Limb (tissue), 2 donors: ENCODE data around the gene HCN2.
"Not testable (repeated sequence)": the region's sequence is repeated elsewhere in the genome, so short reads cannot be mapped to it uniquely, and the experiment has no call there.

Experiments used
- DNase-seq, 2 donors: peaks; one replicate each; pipeline ENCODE4 v3.0.0-alpha.2; 2016; ENCODE audit errors: extremely low spot score in 2 of 2

Gene HCN2

DNA sequence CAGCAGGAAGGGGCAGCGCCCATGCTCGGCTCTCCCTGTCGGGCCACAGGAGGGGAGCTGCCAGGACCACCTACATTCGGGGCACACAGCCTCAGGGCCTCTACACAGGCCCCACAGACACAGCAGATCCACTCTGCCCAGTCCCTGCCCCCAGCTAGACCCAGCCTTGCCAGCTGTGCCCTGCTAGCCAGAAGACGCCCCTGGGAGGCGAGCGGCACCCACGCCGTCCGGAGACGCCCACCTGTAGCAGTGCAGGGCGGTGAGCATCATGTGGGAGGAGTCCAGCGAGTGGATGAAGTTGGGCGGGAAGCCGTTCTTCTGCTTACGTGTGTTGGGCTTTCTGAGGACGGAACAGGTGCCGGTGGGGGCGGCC lies 28.6 kb downstream of the HCN2 start:
- no peak for DNase-seq

DNA sequence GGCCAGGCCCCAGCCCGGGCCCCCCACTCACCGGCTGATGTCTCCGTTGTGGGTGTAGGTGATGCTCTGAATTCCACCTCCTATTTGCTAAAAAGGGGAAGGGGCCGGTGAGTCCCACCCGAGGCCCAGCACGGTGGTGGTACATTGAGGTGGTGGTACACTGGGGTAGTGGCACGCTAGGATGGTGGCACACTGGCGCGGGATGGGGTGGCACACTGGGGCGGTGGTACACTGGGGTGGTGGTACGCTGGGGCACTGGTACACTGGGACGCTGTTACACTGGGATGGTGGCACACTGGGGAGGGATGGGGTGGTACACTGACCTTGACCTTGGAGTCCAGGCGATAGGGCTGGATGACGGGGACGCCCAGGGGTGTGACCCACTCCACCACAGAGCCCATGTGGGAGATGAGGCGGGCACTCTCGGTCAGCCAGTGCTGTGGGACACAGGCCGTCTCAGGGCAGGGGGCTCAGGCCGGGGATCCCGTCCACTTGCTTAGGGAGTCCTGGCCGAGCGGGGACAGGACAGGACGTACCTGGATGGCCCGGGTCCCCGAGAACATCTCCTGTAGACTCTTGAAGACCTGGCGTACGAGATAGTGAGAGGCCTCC lies 29.1 kb downstream of the HCN2 start:
- no peak for DNase-seq

DNA sequence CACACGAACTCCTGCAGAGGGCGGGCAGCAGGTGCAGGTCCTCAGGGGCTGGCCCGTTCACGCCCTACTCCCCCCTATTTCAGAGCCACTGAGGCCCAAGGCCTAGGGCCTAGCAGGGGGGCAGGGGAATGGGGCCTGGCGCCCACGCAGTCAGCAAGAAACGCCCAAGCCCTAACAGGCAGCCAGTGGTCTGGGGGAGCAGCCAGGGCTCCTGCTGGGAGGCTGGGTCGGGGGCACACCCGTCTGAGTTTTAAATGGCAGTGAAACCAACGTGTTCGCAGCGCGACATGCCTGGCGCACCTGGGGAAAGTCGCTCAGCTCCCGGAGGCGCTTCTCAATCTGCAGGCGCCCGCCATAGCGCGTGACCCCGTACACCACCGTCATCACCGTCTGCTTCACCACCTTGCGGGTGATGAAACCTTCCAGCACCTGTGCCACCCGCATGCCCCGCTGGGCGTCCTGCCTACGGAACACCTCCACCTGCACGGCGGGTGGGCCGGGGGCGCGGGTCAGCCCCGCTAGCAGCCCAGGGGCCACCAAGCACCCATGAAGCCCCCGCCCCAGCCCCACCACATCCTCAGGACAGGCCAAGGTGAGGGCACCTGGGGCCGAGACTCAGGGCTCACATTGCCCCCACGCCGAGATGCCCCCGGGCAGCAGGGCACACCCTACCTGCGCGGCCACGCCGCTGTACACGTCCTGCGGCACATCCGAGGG lies 29.8 kb downstream of the HCN2 start:
- DNase-seq, result no peak

DNA sequence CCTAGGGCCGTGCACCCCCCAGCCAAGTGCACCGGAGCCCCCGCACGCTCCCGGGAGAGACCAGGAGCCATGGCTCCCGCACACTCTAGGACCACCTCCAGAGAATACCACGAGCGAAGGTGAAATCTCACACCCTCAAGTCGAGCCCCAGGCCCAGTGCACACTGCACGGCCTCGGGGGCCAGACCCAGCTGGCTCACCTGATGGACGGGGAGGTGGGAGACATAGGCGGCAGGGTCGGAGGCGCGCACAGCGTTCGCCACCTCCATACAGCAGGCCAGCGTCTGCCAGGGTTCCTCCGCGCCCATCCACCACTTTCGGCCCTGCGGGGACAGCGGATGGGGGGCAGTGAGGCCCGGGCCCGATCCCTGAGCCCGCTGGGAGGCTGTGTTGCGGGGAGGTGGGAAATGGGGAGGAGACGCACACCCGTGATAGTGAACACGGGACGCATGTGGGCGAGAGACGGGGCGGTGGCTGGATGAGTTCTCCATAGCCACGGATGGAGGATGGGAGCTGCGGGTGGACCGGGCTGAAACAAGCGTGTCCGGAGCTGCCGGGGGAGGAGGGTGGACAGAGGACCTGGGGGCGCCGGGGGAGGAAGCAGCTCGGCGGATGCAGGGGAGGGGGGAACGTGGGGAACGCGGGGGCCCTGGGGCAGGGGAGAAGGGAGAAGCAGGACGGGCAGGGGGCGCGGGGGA lies 30.6 kb downstream of the HCN2 start:
- no peak for DNase-seq

DNA sequence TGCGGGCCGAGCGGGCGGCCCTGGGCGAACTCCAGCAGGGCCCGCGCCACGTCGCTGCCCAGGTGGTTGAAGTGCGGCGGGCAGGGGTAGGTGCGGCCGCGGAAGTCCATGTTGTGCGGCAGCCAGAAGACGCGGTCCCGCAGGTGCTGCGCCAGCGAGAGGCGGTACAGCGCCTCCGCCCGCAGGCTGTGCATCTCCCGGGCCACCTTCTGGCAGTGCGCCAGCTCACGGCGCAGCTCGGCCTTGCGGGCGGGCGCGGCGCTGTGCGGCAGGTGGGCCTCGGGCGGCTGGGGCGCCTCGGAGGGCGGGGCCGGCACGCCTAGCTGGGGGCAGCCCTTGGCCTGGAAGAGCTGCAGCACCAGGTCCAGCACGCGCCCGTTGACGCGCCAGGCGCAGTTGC lies 31.5 kb downstream of the HCN2 start:
- not testable (repeated sequence) for DNase-seq

DNA sequence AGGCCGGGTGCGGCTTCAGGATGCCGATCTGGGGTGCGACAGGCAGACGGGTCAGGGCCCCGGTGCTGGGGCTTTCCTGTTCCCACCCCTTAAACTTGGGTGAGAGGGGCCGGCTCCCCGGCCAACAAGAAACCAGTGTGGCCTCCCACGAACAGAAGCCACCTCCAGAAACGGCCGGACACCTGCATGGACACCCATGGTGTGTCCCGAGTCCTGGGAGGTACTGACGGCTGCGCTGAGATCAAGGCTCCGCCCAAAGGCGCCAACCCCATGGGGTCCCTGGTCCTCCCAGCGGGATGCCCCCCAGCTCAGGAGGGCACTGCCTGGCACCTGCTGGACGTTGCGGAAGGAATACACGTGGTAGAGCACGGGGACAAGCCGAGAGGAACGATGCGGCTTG lies 32.1 kb downstream of the HCN2 start:
- DNase-seq, result no peak

DNA sequence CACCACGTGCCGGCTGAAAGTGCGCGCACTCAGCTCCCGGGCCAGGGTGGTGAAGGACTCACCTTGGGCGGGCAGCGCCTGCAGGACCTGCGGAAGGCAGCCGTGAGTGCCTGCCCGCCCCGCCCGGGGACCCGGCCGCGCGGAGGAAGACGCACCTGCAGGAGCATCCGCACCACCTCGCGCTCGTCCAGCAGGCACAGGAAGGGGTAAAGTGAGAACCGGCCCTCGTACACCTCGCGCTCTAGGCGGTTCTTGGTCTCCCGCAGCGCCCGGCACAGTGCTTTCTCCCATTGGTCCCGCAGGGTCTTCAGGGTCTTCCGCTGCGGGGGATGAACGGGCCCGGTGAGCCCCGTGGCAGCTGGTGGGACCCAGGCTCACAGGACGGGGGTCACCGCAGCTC lies 33.0 kb downstream of the HCN2 start:
- no peak for DNase-seq

DNA sequence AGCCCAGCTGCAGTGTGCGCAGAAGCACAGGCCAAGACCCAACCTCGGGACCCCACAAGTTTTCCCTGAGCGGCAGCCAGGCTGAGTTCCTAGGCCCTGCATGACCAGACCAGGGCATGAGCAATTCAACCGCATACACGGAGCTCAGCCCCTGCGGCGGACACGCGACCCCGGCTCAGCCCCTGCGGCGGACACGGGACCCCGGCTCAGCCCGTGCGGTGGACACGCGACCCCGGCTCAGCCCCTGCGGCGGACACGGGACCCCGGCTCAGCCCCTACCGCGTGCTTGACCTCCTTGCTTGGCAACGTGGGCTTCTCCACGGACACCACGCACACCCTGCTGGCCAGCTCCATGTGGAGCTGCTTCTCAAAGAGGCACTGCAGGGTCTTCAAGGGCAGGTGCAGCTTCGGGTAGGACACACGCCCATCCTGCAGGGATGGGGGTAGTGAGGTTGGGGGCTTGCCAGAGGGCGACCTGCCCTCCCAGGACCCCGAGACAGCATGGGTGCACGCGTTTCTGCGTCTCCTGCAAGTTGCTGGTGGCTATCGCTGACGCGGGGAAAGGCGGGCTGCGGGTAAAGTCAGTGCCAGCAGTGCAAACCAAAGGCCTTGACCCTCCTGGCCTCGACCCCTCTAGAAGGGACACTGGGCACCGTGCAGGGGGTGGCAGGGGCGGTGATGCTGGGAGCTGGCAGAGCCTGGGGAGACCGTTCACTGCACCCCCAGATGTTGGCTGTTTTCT lies 33.7 kb downstream of the HCN2 start:
- DNase-seq, result no peak

DNA sequence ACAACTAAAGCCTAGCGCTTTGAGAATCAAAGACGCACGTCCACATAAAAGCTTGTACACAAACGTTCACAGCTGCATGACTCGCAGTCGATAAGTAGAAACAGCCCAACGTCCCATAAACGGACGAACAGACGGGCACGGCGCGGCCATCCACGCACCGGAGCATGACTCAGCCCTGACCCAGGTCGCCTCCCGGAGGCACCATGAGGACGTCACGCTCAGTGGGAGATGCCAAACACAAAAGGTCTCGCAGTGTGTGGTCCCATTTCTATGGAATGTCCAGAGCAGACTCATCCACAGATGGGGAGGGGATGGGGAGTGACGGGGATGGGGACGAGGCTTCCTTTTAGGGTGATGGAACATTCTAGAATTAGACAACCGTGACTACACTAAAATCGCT lies 34.3 kb downstream of the HCN2 start:
- DNase-seq, result no peak

DNA sequence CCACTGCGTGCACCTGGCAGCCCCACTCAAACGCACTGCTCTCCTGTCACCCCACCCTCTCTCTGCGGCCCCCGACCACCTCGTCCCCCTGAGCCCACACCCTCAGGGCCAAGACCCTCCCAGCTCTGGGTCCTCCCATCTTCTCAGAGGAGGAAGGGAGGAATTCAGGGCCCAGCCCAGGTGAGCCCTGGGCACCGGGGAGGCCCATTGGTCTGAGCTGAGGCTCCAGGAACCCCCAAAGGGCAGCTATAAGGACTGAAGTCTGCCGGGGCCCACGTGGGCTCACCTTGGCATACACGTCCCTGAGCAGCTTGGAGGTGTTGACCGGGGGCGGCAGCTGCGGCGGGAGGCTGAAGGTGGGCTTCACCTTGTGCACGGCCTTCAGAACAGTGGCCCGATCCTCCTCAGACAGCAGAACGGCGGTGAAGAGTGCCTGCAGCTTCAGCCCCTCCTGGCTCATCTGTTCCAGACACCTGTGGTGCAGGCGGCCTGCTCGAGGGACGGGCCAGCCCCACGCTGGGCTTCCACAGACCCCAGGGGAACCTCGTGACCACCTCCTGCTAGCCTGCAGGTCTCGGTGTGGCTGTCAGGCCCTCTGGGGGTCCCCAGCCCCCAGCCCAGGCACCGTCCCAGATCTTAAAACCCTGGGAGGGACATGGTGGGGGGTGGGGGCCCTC lies 34.9 kb downstream of the HCN2 start:
- DNase-seq, result no peak

DNA sequence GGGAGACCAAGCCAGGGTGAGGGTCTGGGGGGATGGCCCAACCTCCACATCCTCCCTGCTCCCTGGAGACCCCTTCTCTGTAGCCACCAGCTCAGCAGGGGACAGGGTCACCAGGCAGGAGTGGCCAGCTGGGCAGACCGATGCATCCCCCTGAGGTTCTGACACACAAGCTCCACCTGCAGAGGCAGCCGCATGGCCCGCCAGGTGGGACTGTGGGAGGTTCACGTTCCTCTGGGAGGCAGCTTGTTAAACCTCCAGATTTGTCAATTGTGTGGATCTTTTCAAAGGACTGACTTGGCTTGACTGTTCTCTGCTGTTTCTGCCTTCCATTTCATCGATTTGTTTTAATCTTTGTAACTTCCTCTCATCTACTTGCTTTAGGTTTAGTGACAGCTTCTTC lies 35.6 kb downstream of the HCN2 start:
- DNase-seq, result no peak

DNA sequence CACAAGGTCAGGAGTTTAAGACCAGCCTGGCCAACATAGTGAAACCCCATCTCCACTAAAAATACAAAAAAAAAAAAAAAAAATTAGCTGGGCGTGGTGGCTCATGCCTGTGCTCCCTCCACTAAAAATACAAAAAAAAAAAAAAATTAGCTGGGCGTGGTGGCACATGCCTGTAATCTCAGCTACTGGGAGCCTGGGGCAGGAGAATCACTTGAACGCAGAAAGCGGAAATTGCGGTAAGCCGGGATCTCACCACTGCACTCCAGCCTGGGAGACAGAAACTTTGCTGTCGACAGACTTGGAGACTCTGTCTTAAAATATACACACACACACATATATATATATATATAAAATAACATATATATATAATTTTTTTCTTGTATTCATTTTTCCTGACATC lies 36.9 kb downstream of the HCN2 start:
- not testable (repeated sequence) for DNase-seq

DNA sequence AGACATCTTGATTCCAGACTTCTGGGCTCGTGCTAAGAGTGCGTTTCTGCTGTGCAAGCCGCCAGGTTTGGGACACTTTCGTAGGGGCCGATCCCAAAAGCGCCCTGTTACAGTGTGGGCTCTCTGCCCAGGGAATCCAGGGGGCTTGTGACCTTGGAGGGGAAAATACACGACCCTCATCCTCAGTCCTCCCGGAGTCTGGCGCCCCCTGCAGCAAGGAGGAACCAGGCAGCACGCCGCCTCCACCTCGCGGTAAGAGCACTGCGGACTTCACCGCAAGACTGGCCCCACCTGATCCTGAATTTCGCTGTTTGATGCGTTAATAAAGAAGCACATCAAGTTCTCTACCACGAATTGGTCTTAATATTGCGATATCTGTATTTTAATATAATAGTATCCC lies 38.5 kb downstream of the HCN2 start:
- no peak for DNase-seq

DNA sequence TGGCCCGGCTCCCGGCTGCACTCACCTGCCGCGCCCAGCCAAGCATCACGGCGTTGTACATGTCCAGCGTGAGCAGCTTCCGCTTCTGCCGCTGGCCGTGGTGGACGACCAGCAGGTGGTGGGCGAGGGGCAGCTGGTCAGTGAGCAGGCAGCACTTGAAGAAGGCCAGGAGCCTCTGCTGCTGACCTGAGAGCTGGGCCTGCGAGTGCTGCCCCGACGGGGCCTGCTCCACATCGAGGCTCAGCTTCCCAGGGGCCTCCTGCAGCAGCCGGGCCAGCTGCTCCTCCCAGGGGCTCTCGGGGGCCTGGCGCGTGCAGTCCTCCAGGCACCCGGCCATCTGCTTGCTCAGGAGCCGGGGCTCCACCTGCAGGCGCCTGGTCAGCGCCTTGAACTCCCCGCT lies 39.8 kb downstream of the HCN2 start:
- not testable (repeated sequence) for DNase-seq

DNA sequence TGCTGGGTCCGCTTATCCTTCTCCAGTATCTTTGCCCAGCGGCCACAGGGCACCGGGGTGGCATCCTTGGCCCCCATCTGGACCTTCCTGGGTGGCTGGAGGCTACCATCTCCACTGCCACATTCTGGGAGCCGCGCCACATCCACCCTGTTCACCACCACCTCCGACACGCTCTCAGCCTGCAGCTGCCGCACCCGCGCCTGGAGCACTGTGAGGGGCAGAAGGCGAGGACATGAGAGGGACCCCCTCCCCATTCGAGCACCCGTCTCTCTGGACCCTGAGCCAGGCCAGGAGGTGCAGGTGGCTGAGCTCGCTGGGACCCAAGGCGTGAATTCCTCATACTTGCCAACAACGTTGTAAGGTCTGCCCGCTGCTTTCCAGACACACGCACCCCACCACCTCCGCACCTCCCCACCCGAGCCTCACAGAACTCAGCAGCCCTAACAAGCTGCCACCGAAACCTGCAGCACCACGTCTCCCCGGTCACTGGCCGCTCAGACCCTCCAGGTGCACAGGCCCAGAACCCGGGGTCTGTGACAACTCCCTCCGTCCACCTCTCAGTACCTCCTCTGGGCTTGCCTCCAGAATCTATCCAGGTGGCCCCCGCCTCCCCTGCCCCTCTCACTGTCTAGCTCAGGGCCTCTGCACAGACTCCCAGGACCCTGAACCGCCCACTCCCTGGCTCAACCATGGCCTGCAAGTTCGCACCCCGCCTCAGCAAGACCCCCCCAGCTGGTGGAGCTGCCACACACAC lies 40.5 kb downstream of the HCN2 start:
- no peak for DNase-seq

DNA sequence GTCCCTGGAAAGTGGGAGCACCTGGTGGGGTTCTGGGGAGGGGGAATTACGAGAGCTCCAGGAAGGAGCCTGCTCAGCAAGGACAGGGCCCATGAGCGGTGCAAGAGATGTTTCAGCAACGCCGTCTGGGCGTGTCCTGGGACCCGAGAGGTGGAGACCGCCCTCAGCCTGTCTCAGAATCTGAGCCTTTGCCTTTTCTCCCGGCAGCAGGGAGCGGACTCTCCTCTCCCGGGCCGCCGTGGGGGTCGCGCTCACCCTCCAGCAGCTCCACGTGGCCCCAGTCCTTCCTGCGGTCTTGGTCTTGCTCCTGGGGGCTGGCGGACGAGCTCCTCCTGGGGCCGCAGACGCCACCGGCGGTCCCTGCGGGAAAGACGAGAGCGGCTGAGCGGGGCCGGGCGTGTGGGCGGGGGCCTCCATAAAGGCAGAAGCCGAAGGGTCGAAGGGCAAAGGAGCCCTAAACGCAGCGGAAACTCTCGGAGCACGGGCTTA lies 42.9 kb downstream of the HCN2 start:
- no peak for DNase-seq

DNA sequence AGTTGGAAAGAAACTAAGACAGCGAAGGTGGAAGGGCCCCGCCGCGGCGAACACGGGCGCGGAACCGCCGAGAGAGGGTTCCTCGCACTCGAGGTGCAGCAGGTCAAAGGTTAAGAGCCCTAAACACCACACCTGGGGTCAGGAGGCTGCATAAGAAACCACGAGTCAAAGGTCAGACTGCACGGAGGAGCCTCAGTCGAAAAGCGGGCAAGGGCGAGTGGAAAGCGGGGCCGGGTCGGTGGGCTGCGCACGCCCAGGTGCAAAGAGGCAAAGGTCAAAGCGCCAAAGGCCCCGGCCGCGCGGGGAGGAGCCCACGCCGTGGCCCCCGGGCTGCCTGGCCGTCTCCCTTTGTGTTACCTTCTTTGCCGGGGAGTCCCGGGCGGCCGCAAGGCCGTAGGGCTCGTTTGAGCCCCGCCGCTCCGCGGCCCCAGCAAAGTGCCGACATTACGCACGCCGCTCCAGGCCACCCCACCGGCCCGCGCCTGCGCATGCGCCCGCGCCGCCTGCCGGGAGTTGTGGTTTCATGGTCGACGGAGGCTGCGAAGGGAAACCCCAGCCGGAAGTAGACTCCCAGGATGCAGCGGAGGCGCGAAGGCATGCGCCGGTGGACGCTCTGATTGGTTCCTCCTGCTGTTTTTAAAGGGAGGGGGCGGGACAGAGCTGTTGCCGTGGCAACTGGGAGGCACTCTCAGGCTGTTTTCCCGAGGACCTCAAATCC lies 43.5 kb downstream of the HCN2 start, which contains the start of gene POLRMT:
POLRMT (minus strand) TSS at position 470 of the 718 bp plus-strand sequence; CDS start at position 445, 25 bp downstream.
- DNase-seq, result peak; percentile 97

DNA sequence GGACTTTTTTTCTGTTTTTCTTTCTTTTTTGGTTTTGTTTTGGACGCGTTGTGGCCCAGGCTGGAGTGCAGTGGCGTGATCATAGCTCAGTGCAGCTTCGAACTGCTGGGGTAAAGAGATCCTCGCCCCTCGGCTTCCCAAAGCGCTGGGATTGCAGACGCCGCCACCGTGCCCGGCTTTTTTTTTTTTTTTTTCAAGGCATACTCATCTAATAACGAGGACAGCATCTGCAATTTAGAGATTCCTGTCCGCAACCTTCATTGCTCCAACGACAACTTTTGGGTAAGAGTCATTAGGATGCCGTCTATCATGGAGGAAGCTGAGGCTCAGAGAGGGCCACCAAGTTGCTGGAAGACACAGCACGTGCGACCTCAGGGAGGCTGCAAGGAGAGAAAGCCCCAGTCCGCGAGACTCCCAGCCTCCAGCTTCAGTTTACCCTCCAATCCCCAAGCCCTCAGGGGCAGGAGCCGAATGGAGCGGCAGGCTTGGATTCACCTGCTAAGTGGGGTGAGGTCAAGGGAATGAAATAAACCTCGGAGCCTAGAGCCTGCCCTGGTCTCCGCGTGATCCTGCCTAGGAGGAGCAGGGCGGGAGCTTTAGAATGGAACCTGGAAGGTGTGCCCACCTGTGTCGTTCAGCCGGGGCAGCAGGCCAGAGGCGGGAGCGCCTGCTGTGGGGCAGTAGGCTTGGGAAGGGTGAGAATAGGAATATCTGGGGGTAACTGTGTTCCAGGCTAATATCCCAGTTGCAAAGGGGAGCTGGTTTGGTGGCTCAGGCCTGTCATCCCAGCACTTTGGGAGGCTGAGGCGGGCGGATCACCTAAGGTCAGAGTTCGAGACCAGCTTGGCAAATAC lies 44.3 kb downstream of the HCN2 start:
- no peak for DNase-seq
